GM19351 (cell line): ENCODE results near the gene ZNF79.

Experiments
- ATAC-seq: cut with Tn5 transposase; IDR thresholded peaks from one replicate; pipeline ENCODE4 v1.9.1; 2021; ENCODE audit warnings: mild to moderate bottlenecking, moderate library complexity; ENCODE audit not compliant: unreplicated experiment

Gene ZNF79

DNA sequence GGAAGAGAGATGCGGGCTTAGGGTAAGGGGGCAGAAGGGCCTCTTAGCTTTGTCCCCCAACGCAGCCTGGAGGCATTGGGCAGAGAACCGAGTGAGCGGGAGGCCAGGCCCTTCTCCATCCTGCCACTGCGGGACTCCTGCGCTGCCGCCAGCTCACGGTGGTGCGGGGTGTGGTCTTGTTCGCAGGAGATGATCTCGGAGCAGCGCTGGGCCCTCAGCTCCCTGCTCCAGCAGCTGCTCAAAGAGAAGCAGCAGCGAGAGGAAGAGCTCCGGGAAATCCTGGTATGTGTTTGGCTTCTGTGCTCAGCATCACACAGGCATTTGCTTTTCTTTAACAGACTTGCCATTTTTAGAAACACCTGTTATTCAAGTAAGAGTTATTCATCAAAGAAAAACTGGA is 68.4 kb downstream of the ZNF79 start:
- ATAC-seq: no peak

DNA sequence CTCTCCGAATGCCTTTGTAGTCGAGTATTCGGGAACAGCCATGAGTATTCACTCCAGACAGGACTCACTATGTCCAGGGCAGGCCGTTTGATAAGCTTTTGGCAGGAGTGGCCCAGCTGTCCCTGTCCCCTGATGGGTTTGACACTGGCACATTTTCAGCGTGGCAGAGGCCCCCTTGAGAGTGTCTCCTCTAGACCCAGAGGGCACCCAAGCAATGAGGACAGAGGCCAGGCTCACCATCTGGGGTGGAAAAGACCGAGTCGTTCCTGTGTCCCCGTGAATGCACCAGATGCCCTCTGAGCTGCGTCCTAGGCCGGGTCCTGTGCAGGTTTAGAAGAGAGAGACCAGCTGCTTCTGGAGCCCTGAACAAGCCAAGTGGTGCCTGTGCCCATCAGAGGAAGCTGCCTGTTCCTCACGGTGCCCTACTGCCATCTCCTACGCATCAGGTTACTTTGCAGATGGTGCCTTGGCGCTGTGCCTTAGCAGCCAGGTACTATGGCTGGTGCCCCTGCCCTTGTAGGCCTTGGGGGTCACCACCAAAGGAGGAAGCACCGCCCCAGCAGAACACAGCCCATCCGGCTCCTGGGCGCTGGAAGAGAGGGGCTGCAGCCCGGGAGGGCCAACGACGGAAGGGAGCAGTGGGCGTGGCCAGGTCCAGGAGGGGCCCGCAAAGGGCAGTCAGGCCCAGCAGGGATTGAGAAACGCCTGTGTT is 69.6 kb downstream of the ZNF79 start:
- ATAC-seq: no peak

DNA sequence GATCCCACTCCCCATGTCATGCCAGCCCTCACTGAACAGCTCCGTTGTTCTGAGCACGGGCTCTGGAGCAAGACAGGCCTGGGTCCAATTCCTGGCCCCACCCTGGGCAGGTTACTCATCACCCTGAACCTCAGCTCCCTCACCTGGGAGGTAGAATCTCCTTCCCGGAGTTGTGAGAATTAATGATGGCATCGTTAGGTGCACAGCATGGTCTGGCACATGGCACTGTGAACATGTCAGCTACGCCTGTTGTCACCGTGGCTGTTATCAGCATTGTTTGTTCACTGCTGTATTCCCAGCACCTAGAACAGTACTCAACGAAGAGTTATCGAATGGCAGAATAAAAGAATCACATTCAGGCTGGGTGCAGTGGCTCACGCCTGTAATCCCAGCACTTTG is 70.1 kb downstream of the ZNF79 start:
- no peak for ATAC-seq
